Measurements from ENCODE around the gene P2RX7. TPM values are rescaled to one million over a fixed set of nuclear protein-coding genes. Genes with fewer than 3 reads are reported as not detected.

The P2RX7 gene
- total RNA-seq, 1 donor from 2014 or later = 0.47 TPM

- H3K36me3 Mint-ChIP-seq (ENCODE audit: low read depth) = no peaks in the 10 kb centered on the region
- H3K4me1 Mint-ChIP-seq (ENCODE audit: low read depth) = no peaks in the 10 kb centered on the region
- no peaks in the 10 kb centered on the region for H3K9me3 Mint-ChIP-seq (ENCODE audit: low read depth)
- peaks cover 22% of the 10 kb centered on the region for H3K27me3 Mint-ChIP-seq (ENCODE audit: low read depth)
- H3K4me3 Mint-ChIP-seq (ENCODE audit: unreplicated experiment) = no peak overlapping the region
- H3K27ac Mint-ChIP-seq (ENCODE audit: unreplicated experiment) = no peak overlapping the region
- TF ChIP-seq CTCF (IDR thresholded peaks at IDR 0.05) = no peak
- DNase-seq (ENCODE audit: low spot score) = no peak
Observed at GRCh38 chr12:121087467-121088194, 45.0 kb upstream of the P2RX7 start.

GRCh38 chr12:121088195-121088585 is 44.5 kb upstream of the P2RX7 start:
- Mint-ChIP-seq H3K27me3 (ENCODE audit: low read depth) (peaks cover 18% of the 10 kb centered on the region), H3K9me3 (ENCODE audit: low read depth) (no peaks in the 10 kb centered on the region), H3K36me3 (ENCODE audit: low read depth) (no peaks in the 10 kb centered on the region), H3K27ac (ENCODE audit: unreplicated experiment) (no peak overlapping the region), H3K4me1 (ENCODE audit: low read depth) (no peaks in the 10 kb centered on the region), H3K4me3 (ENCODE audit: unreplicated experiment) (no peak overlapping the region)
- no peak for DNase-seq (ENCODE audit: low spot score)
- TF ChIP-seq CTCF (IDR thresholded peaks at IDR 0.05) = no peak

- no peak overlapping the region for H3K4me3 Mint-ChIP-seq (ENCODE audit: unreplicated experiment)
- no peak overlapping the region for H3K27ac Mint-ChIP-seq (ENCODE audit: unreplicated experiment)
- H3K4me1 Mint-ChIP-seq (ENCODE audit: low read depth) = no peaks in the 10 kb centered on the region
- DNase-seq (ENCODE audit: low spot score) = no peak
- H3K36me3 Mint-ChIP-seq (ENCODE audit: low read depth) = no peaks in the 10 kb centered on the region
- H3K9me3 Mint-ChIP-seq (ENCODE audit: low read depth) = no peaks in the 10 kb centered on the region
- peak; percentile 13 for TF ChIP-seq CTCF (IDR thresholded peaks at IDR 0.05)
- H3K27me3 Mint-ChIP-seq (ENCODE audit: low read depth) = peaks cover 14% of the 10 kb centered on the region
Observed at GRCh38 chr12:121089031-121089812, 43.5 kb upstream of the P2RX7 start.

GRCh38 chr12:121089813-121090430 is 42.8 kb upstream of the P2RX7 start:
- H3K4me1 Mint-ChIP-seq (ENCODE audit: low read depth) = no peaks in the 10 kb centered on the region
- H3K27ac Mint-ChIP-seq (ENCODE audit: unreplicated experiment) = no peak overlapping the region
- H3K36me3 Mint-ChIP-seq (ENCODE audit: low read depth) = no peaks in the 10 kb centered on the region
- no peak for TF ChIP-seq CTCF (IDR thresholded peaks at IDR 0.05)
- DNase-seq (ENCODE audit: low spot score) = no peak
- no peaks in the 10 kb centered on the region for H3K9me3 Mint-ChIP-seq (ENCODE audit: low read depth)
- H3K4me3 Mint-ChIP-seq (ENCODE audit: unreplicated experiment) = no peak overlapping the region
- peaks cover 12% of the 10 kb centered on the region for H3K27me3 Mint-ChIP-seq (ENCODE audit: low read depth)

All from chondrocyte (in vitro differentiated cells).